Measurements from ENCODE around the gene FAM237B.

The FAM237B gene

GRCh38 chr7:90276033-90276728, 44.9 kb downstream of the FAM237B start:
- H3K9me3 ChIP-seq (ENCODE audit: control insufficient read depth, insufficient read depth, low read length): no peaks in the 10 kb centered on the region
- H3K36me3 ChIP-seq (ENCODE audit: control insufficient read depth, insufficient read depth, low read length): no peaks in the 10 kb centered on the region
- H3K4me1 ChIP-seq (ENCODE audit: control insufficient read depth, insufficient read depth, low read length): no peaks in the 10 kb centered on the region
- no peak overlapping the region for H3K4me3 ChIP-seq (ENCODE audit: low read depth, low read length)
- no peaks in the 10 kb centered on the region for H3K27me3 ChIP-seq (ENCODE audit: control insufficient read depth, insufficient read depth, low read length)
- H3K9ac ChIP-seq (ENCODE audit: low read depth, low read length): no peak overlapping the region

DNA sequence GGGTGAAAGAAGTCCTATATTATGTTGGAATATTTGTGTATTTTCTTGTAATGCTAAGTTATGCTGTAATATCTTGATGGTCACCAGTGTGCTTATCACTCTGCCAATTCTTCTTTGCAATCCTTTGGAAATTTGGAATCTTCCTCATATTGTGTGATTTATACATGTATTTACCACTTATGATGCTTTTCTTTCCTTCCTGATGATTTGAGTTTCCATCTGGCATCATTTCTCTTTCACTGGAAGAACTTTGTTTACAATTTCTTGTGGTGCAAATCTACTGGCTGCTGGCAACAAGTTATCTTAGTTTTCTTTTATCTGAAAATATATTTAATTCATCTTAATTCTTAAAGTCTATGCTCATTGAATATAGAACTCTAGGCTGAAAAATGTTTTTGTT, 46.9 kb downstream of the FAM237B start:
- Histone ChIP-seq H3K9ac (ENCODE audit: low read depth, low read length) (no peak overlapping the region), H3K4me1 (ENCODE audit: control insufficient read depth, insufficient read depth, low read length) (no peaks in the 10 kb centered on the region), H3K27me3 (ENCODE audit: control insufficient read depth, insufficient read depth, low read length) (no peaks in the 10 kb centered on the region), H3K4me3 (ENCODE audit: low read depth, low read length) (no peak overlapping the region), H3K9me3 (ENCODE audit: control insufficient read depth, insufficient read depth, low read length) (no peaks in the 10 kb centered on the region), H3K36me3 (ENCODE audit: control insufficient read depth, insufficient read depth, low read length) (no peaks in the 10 kb centered on the region)

GRCh38 chr7:90272242-90272641, 48.9 kb downstream of the FAM237B start:
- Histone ChIP-seq H3K9me3 (ENCODE audit: control insufficient read depth, insufficient read depth, low read length) (no peaks in the 10 kb centered on the region), H3K27me3 (ENCODE audit: control insufficient read depth, insufficient read depth, low read length) (no peaks in the 10 kb centered on the region), H3K4me1 (ENCODE audit: control insufficient read depth, insufficient read depth, low read length) (no peaks in the 10 kb centered on the region), H3K9ac (ENCODE audit: low read depth, low read length) (no peak overlapping the region), H3K4me3 (ENCODE audit: low read depth, low read length) (no peak overlapping the region), H3K36me3 (ENCODE audit: control insufficient read depth, insufficient read depth, low read length) (no peaks in the 10 kb centered on the region)

- H3K4me3 ChIP-seq (ENCODE audit: low read depth, low read length): no peak overlapping the region
- H3K9me3 ChIP-seq (ENCODE audit: control insufficient read depth, insufficient read depth, low read length): no peaks in the 10 kb centered on the region
- H3K9ac ChIP-seq (ENCODE audit: low read depth, low read length): no peak overlapping the region
- no peaks in the 10 kb centered on the region for H3K4me1 ChIP-seq (ENCODE audit: control insufficient read depth, insufficient read depth, low read length)
- no peaks in the 10 kb centered on the region for H3K36me3 ChIP-seq (ENCODE audit: control insufficient read depth, insufficient read depth, low read length)
- H3K27me3 ChIP-seq (ENCODE audit: control insufficient read depth, insufficient read depth, low read length): no peaks in the 10 kb centered on the region
These were observed 49.4 kb downstream of the FAM237B start for GRCh38 chr7:90271753-90272152.

GRCh38 chr7:90270431-90271178, 50.5 kb downstream of the FAM237B start:
- no peaks in the 10 kb centered on the region for H3K9me3 ChIP-seq (ENCODE audit: control insufficient read depth, insufficient read depth, low read length)
- H3K9ac ChIP-seq (ENCODE audit: low read depth, low read length): no peak overlapping the region
- H3K36me3 ChIP-seq (ENCODE audit: control insufficient read depth, insufficient read depth, low read length): no peaks in the 10 kb centered on the region
- H3K4me1 ChIP-seq (ENCODE audit: control insufficient read depth, insufficient read depth, low read length): no peaks in the 10 kb centered on the region
- no peaks in the 10 kb centered on the region for H3K27me3 ChIP-seq (ENCODE audit: control insufficient read depth, insufficient read depth, low read length)
- no peak overlapping the region for H3K4me3 ChIP-seq (ENCODE audit: low read depth, low read length)

GRCh38 chr7:90269163-90269562, 51.9 kb downstream of the FAM237B start:
- no peaks in the 10 kb centered on the region for H3K9me3 ChIP-seq (ENCODE audit: control insufficient read depth, insufficient read depth, low read length)
- H3K4me3 ChIP-seq (ENCODE audit: low read depth, low read length): no peak overlapping the region
- no peaks in the 10 kb centered on the region for H3K36me3 ChIP-seq (ENCODE audit: control insufficient read depth, insufficient read depth, low read length)
- H3K9ac ChIP-seq (ENCODE audit: low read depth, low read length): no peak overlapping the region
- no peaks in the 10 kb centered on the region for H3K27me3 ChIP-seq (ENCODE audit: control insufficient read depth, insufficient read depth, low read length)
- H3K4me1 ChIP-seq (ENCODE audit: control insufficient read depth, insufficient read depth, low read length): no peaks in the 10 kb centered on the region

- Histone ChIP-seq H3K9me3 (ENCODE audit: control insufficient read depth, insufficient read depth, low read length) (no peaks in the 10 kb centered on the region), H3K4me1 (ENCODE audit: control insufficient read depth, insufficient read depth, low read length) (no peaks in the 10 kb centered on the region), H3K9ac (ENCODE audit: low read depth, low read length) (no peak overlapping the region), H3K4me3 (ENCODE audit: low read depth, low read length) (no peak overlapping the region), H3K36me3 (ENCODE audit: control insufficient read depth, insufficient read depth, low read length) (no peaks in the 10 kb centered on the region), H3K27me3 (ENCODE audit: control insufficient read depth, insufficient read depth, low read length) (no peaks in the 10 kb centered on the region)
These were observed 53.7 kb downstream of the FAM237B start for GRCh38 chr7:90267263-90267858.

DNA sequence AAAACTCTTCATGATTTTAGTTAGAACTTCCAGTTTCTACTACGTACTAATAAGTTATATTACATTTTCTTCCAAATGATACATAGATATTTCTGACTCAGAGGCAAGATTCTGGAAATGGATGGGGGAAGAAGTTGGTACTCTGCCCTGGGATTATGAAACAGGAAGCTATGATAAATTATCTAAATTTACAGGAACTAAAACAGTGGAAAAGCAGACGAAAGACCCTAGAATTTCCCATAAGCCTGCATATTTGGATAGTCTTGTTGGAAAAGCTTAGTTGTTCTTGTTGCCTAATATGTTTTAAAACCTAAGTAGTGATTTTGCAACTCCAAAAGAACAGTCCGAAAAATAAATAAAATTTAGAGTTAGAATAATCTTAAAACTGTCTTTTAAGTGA, 54.3 kb downstream of the FAM237B start:
- H3K36me3 ChIP-seq (ENCODE audit: control insufficient read depth, insufficient read depth, low read length): no peaks in the 10 kb centered on the region
- H3K27me3 ChIP-seq (ENCODE audit: control insufficient read depth, insufficient read depth, low read length): no peaks in the 10 kb centered on the region
- no peaks in the 10 kb centered on the region for H3K4me1 ChIP-seq (ENCODE audit: control insufficient read depth, insufficient read depth, low read length)
- H3K9me3 ChIP-seq (ENCODE audit: control insufficient read depth, insufficient read depth, low read length): no peaks in the 10 kb centered on the region
- H3K9ac ChIP-seq (ENCODE audit: low read depth, low read length): no peak overlapping the region
- no peak overlapping the region for H3K4me3 ChIP-seq (ENCODE audit: low read depth, low read length)

All from iPS-15b (cell line).